Fibroblast of lung (primary cell): Measurements from ENCODE around the gene C6orf62.

Experiments
- EZH2 ChIP-seq: IDR thresholded peaks from 2 replicates; pipeline ENCODE4 v1.5.1; 2012; ENCODE audit warnings: low read length, control low read depth, mild to moderate bottlenecking; ENCODE audit errors: missing control alignments
- TF ChIP-seq, protein P1 (sequence below), 2 donors: IDR thresholded peaks in 1 of 2; conservative IDR thresholded peaks in 1 of 2; 1 replicate in 1 of 2; 2 replicates in 1 of 2; pipeline ENCODE4 v1.5.1; 2011 to 2012; ENCODE audit warnings: low read length in 2 of 2, control low read depth in 1 of 2, inconsistent platforms in 1 of 2, low read depth in 1 of 2, mild to moderate bottlenecking in 1 of 2

DNA sequence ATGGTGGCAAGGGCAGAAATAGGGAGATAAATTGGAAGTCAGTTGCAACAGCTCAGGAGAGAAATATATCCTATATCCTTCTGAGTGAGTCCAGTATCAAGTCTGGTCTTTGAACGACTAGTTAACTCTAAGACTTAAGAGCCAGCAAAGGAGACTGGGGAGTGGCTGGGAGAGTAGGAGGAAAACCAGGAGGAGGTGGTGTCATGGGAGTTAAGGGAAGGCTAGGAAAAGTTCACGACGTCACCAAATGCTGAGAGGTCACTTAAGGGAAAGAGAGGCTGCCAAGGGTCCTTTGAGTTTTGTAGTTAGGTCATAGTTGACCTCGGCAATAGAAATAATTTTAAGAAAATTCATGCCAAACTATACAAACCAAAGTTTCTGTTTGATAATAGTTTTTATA, 27.0 kb downstream of the C6orf62 start:
- TF ChIP-seq, protein P1, sequence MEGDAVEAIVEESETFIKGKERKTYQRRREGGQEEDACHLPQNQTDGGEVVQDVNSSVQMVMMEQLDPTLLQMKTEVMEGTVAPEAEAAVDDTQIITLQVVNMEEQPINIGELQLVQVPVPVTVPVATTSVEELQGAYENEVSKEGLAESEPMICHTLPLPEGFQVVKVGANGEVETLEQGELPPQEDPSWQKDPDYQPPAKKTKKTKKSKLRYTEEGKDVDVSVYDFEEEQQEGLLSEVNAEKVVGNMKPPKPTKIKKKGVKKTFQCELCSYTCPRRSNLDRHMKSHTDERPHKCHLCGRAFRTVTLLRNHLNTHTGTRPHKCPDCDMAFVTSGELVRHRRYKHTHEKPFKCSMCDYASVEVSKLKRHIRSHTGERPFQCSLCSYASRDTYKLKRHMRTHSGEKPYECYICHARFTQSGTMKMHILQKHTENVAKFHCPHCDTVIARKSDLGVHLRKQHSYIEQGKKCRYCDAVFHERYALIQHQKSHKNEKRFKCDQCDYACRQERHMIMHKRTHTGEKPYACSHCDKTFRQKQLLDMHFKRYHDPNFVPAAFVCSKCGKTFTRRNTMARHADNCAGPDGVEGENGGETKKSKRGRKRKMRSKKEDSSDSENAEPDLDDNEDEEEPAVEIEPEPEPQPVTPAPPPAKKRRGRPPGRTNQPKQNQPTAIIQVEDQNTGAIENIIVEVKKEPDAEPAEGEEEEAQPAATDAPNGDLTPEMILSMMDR (conservative IDR thresholded peaks at IDR 0.05 in 1 of 2, IDR thresholded peaks at IDR 0.05 in 1 of 2; ENCODE audit: low read depth in 1 of 2, low read length in 2 of 2), result no peak
- TF ChIP-seq EZH2, result no peak
